Esophagus muscularis mucosa (tissue), 3 donors: Measurements from ENCODE around the gene EIF4E2.

Source experiments
- POLR2AphosphoS5 ChIP-seq, 2 donors: sonication (generic); formaldehyde crosslinking; IDR thresholded peaks; one replicate each; pipeline ENCODE4 v1.6.1; 2017; ENCODE audit warnings: antibody characterized with exemption in 2 of 2
- TF ChIP-seq, protein P1 (sequence below), 3 experiments: fragments of 200-600 bp in 2 of 3; fragments of 450-650 bp in 1 of 3; sonication (generic) in 2 of 3; IDR thresholded peaks; one replicate each; pipeline ENCODE4 v1.5.1; 2017 to 2019; ENCODE audit warnings: antibody characterized with exemption in 3 of 3, mild to moderate bottlenecking in 2 of 3, moderate library complexity in 1 of 3

DNA sequence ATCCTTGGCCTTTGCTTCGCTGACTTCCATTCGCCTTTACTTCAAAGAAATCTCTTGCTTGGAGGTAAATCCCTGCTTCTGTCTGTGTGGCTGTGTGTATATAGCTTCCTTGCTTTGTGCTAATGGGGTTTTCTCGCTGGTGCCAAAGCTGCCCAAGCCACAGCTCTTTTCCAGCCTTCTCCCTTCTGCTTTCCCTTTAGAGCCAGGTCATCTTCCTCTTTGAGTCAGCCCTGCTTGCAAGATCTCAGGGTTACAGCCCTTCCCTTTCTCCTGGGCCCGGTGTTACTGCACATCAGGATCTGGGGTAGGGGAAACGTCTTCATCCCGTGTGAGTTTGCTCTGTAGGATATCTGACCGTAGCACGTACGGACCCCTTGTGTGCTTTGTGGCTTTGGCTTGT, 19.1 kb downstream of the EIF4E2 start:
- TF ChIP-seq, protein P1, sequence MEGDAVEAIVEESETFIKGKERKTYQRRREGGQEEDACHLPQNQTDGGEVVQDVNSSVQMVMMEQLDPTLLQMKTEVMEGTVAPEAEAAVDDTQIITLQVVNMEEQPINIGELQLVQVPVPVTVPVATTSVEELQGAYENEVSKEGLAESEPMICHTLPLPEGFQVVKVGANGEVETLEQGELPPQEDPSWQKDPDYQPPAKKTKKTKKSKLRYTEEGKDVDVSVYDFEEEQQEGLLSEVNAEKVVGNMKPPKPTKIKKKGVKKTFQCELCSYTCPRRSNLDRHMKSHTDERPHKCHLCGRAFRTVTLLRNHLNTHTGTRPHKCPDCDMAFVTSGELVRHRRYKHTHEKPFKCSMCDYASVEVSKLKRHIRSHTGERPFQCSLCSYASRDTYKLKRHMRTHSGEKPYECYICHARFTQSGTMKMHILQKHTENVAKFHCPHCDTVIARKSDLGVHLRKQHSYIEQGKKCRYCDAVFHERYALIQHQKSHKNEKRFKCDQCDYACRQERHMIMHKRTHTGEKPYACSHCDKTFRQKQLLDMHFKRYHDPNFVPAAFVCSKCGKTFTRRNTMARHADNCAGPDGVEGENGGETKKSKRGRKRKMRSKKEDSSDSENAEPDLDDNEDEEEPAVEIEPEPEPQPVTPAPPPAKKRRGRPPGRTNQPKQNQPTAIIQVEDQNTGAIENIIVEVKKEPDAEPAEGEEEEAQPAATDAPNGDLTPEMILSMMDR (IDR thresholded peaks at IDR 0.05): no peak
- no peak for TF ChIP-seq POLR2AphosphoS5 (IDR thresholded peaks at IDR 0.05)
